Left forelimb (tissue), 1 donor: ENCODE measurements around the gene C10orf95.
"Not testable (repeated sequence)": the region's sequence is repeated elsewhere in the genome, so short reads cannot be mapped to it uniquely, and the experiment has no call there.

Source experiments
- DNase-seq: peaks from one replicate; pipeline ENCODE4 v3.0.0-alpha.2; 2018; ENCODE audit warnings: low spot score

Gene C10orf95, protein sequence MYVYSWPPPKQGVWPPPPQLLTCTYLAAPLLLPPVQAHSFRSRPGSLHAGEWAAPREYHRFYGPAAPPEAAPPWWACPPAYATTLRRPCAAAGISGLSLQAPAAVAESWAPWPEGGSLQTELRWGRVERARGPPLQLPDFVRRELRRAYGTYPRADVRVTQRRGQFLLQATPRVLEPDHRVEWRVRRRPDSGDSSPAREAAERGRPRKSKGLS

DNA sequence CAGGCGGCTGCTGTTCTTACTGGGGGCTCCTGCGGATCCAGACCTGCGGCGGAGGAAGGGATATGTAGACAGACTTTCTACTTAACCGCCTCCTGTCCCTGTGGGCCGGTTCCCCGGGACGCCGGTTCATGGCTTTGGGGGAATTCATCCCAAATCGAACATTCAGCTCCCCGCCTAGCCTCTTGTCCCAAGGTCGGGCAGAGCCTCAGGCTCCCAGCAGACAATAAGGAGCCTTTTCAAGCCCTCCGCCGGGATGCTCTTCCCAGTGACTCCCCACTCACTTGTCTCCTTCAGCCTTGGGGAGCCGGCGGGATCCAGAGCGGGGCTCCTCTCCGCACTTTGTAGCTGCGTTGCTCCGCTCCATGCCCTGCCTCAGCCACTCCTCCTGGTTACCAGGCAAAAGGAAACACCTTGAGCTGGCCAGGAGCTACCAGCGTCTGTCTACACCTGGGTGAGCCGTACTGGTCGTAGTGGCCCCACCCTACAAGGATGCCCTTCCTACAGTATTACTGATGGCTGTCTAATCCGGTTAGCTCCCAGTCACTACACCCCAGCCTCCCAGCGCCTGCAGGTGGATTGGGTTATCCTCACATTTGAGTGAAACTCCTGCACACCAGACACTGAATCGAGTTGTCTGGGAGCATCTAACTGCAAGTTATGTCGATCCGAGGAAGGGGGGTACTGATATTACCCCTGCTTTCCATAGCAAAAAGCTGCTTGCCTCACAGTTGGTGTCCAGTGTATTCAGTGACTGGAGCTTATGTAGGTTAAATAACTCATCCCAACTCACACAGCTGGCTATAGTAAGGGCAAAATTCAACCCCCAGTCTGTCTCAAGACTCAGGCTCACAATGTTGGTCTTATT, at the start of gene C10orf95:
C10orf95 (minus strand) TSS at position 439 of the 865 bp plus-strand sequence. CDS start 450 bp downstream, outside the sequence.
- DNase-seq, result no peak

DNA sequence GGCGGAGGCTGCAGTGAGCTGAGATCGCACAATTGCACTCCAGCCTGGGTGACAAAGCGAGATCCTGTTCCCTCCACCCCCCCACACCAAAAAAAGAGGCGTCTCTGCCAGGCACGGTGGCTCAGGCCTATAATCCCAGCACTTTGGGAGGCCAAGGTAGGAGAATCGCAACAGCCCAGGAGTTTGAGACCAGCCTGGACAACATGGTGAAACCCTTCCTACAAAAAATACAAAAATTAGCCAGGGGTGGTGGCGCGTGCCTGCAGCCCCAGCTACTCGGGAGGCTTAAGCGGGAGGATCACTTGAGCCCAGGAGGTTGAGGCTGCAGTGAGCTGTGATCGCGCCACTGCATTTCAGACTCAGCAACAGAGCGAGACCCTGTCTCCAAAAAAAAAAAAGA, 49.3 kb upstream of the C10orf95 start:
- not testable (repeated sequence) for DNase-seq

DNA sequence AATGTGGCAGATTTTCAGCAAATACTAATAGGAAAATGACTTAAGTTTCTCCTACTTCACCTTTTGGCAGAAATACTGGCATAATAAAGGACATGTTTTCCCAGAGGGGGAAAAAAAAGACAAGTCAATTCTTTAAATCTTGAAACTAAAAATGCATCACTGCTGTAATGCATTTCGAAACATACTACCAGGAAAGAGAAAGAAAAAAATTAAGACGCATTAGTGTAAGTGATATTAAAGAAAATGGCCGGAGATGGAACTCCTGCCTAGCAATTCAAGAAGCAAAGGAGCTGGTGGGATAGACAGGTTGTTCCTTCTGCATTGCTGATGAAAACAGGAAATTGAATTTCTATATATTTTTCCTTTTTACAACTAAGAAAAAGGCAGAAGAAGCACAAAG, 48.0 kb upstream of the C10orf95 start:
- DNase-seq, result no peak

DNA sequence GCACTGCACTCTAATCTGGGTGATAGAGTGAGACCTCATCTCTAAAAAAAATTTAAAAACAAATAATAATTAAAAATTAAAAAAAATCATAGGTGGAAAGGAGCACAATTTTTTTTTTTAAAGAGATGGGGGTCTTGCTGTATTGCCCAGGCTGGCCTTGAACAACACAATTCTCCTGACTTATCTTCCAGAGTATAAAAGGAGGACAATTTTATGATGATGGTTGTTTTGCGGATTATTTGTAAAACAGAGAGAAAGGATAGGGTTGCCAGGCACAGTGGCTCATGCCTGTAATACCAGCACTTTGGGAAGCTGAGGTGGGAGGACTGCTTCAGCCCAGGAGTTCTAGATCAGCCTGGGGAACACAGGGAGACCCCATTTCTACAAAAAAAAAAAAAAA, 46.2 kb upstream of the C10orf95 start:
- DNase-seq, result no peak

DNA sequence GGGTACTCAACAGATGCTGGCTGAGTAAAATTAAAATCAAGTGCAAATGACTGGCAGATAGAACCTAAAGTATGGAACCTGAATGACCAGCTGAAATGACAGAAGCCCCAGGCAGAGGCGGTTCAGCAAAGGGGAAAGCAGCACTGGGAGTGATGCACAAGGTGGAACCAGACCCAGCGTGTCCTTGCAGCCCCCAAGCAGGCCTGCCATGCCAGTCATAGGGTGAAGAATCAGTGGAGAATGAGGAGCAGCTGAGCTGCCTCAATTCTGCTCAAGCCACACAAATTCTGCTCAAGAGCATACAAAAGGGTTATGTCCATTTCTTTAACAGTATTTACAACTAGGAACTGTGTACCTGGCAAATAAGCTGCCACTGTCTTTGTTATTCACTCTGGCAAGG, 42.4 kb upstream of the C10orf95 start:
- DNase-seq, result no peak

DNA sequence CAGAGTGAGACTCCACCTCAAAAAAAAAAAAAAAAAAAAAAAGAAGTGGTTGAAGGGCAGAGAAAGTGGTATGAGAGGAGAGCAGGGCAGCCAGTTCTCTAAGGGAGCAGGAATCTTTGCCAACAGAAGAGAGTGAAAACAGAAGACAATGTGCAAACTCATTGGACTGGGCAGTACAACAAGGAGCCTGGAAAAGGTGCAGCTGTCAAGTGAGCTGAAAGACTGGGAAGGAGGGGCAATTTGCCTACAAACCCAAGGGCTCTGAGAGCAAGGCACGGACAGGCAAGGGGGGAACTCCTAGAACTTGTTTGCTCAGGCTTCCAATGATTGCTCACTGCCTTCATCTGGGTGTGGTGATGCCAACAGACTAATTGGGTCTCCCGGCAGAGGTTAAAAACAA, 41.6 kb upstream of the C10orf95 start:
- DNase-seq, result no peak

DNA sequence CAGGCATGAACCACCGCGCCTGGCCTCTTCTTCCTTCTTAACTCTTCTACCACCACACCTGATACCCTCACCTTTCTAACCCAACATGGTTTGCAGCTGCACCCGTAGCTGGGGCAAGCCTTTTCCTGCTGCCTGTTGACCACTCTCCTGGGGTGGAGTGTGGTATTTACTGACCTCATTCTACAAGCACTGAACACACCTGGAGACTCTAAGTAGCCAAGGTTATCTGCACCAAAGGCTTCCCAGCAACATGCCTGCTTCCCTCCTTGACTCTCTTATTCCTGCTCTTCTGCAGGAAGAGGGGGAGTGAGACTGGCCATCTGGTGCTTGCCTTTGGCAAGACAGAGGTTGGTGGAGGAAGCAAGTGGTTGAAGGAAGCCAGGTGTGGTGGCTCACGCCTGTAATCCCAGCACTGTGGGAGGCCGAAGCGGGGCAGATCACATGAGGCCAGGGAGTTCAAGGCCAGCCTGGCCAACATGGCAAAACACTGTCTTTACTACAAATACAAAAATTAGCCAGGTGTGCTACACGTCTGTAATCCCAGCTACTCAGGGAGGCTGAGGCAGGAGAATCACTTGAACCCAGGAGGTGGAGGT, 41.1 kb upstream of the C10orf95 start:
- DNase-seq, result no peak

DNA sequence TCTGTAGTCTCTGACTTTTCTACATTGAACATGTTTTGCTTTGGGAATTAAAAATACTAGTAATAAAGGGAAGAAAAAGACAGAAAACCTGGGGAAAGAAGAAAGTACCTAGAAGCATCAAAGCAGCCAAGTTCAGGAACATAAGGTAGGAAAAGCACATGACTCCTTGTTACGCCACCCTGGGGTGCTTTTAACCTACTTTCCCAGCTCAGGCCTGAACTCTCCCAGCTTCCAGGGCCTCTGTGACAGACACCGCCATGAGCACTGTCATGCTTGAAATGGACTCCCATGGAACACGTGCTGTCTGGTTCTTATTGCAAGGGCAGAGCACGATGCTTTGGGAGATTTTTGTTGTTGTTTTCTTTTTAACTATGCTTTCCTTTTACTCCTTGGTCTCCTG, 39.8 kb upstream of the C10orf95 start:
- no peak for DNase-seq

DNA sequence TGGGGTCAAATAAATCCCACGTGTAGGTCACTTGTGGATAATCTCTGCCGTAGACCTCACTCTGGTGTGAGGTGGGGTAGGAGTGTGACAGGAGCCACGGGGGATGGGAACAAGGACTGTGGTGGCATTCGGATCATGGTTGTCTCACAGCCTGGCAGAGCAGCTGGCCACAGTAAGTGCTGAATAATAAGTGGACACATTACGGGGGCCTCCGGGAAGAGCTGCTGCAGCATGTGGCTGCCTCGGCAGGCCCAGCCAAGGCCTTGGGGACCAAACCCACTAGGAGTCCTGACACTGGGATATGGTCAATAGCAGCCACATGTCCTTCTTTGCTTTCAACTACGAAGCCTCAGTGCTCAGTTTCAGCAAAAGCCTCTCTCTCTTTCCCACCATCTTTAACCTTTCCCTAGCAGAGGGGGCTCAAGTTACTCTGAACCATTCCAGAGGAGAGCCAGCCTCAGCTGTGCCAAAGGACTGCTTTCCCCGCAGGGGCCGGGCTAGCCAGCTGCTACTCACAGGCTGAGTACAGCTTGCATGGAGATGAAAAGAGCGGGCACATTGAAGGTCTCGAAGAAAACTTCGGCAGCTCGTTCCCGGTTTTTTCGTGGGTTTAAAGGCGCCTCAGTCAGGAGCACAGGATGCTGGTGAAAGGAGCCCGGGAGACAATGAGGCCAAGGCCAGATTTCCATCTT, 33.9 kb upstream of the C10orf95 start:
- DNase-seq, result no peak

DNA sequence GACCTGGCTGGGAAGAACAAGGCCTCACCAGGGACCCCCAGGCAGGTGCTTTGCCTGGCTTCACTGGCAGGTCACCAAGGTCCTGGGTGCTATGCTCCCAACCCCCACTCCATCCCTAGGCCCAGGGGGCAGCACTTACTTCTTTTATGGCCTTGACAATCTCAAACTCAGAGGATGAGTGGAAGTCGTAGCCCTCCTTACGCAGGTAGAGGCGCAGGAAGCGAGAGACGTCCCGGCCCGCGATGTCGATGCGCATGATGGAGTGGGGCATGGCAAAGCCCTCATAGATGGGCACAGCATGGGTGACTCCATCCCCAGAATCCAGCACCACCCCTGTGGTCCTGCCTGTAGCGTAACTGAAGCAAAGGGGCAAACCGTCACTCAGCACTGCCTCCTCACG, 32.7 kb upstream of the C10orf95 start:
- DNase-seq, result no peak

DNA sequence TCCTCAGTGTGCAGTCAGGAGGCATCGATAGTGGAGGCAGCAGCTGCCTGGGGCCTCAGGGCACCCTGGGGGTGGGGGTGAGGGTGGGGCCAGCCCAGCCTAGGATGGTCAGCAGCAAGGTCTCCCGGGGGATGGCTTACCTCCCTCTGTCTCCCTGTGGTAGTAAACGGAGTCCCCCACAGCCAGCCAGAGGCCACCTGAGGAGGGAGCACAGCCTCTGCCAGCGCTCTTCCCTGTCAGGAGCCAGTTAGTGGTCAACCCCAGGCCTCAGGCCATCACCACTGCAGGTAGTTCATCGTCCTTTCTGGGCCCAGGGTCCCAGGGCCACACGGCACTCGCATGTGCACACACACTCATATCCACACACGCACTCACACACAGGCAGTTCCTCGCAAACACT, 29.1 kb upstream of the C10orf95 start:
- DNase-seq, result no peak

DNA sequence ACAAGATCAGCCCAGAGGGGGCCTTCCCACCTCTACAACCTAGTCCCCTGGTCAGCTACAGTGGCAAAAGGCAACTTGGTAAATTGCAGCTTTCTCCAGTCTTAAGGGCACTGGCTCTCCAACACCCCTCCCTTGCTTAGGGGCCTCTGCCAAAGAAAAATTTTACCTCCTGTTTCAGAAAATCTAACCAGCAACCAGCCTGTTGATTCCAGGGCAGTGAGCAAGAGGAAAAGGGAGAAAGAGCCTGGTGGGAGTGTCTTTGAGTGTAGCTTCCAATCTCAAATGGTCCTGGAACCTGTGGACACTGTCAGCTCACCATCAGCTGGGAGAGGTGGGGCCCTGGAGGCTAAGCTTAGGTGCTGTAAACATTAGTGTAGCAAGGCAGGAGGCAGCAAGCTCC, 28.3 kb upstream of the C10orf95 start:
- DNase-seq, result no peak

DNA sequence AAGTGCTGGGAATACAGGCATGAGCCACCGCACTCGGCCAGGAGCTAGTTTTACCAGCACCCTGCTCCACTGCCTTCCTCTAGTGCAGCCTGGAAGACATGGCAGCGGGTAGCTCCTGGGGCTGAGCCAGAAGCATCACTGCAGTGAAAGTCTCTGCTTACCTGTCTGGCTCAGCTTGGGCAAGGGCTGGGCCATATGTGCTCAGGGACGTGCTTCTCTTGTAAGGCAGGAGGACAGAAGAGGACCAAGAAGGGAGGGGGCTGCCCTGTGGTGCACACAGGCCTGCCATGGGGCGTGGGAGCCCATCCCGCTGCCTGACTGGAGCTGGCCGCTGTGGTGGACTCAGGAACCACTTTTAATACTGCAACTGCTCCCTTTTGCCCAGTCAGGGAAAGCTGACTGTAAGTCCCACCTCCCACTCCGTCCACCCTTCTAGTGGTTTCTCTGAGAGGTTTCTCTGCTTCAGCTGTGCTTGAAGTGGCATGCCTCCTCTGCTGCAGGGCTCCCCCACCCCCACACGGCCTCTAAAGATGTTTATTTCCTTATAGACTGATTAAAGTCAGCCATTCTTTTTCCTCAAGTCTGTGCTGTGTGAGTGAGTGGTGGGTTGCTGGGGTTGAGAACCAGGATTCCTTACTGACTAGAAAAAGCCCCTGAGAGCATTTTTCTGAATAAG, 25.3 kb upstream of the C10orf95 start:
- DNase-seq, result no peak

DNA sequence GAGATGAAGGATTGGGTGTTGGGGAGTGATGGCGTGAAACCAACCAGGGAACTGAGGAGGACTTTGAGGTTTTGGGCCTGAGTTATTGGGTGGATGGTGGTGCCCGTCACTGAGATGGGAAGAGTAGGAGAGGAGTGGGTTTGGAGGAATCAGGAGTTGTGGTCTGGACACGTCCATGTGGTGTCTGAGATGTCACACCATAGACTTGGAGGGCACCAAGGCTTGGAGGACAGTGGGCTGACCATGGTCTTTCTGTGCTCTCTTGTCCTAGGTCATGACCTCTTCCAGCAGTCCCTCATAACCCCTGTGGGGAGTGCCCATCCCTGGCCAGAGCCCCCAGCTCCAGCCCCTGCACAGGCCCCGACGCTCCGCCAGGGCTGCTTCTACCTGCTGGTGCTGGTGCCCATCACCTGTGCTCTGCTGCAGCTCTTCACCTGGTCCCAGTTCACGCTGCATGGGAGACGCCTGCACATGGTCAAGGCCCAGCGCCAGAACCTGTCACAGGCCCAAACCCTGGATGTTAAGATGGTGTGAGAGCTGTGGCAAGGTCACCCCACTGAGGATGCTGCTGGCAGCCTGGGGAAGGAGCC, 24.2 kb upstream of the C10orf95 start:
- DNase-seq, result no peak

DNA sequence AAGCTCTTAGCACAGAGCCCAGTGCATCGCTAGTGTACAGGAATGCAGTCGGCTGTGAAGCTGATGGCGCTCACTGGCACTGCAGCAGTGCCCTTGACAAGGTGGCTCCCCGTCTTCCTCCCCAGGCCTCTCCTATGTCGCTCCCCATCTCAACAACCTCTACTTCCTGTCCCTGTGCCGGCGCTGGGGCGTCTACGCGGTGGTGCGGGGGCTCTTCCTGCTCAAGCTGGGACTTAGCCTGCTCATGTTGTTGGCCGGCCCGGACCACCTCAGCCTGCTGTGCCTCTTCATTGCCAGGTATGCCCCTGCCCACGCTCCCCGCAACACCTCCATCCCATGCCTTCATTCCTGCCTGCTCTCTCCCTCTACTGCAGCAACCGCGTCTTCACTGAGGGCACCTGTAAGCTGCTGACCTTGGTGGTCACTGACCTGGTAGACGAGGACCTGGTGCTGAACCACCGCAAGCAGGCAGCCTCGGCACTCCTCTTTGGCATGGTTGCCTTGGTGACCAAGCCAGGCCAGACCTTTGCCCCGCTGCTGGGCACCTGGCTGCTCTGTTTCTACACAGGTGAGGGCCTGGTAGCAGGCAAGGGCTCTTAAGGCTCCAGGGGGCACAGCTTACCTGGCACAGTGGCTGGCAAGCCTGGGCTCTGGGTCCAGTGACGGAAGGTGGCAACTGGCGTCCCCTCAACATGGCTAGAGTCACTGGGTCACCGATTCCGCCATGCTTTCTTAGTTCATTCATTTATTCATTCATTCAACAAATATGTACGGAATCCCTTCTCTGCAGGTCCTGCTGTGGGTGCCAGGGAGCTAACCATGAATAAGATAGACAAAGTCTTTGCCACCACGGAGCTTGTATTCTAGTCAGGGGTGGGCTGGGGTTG, 22.3 kb upstream of the C10orf95 start:
- DNase-seq, result no peak

DNA sequence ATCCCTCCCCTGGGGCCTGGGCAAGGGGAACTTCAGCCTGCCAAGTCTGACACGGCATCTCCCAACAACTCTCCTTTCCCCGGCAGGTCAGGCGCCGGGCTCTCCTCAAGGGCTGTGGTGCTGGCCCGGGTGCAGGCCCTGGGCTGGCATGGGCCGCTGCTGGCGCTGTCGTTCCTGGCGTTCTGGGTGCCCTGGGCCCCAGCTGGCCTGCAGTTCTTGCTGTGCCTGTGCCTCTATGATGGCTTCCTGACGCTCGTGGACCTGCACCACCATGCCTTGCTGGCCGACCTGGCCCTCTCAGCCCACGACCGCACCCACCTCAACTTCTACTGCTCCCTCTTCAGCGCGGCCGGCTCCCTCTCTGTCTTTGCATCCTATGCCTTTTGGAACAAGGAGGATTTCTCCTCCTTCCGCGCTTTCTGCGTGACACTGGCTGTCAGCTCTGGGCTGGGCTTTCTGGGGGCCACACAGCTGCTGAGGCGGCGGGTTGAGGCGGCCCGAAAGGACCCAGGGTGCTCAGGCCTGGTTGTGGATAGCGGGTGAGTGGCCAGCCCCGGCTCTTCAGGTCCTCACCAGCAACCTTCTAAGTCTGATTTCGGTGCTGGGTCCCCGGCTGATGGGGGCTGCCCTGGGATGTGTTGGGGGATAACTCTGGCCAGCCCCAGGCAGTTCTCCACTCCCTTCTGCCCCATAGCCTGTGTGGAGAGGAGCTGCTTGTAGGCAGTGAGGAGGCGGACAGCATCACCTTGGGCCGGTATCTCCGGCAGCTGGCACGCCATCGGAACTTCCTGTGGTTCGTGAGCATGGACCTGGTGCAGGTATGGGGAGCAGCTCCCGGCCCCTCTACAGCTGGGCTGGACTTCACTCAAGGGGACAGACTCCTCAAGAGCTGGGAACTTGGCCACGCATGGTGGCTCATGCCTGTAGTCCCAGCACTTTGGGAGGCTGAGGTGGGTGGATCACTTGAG, 19.5 kb upstream of the C10orf95 start:
- no peak for DNase-seq

DNA sequence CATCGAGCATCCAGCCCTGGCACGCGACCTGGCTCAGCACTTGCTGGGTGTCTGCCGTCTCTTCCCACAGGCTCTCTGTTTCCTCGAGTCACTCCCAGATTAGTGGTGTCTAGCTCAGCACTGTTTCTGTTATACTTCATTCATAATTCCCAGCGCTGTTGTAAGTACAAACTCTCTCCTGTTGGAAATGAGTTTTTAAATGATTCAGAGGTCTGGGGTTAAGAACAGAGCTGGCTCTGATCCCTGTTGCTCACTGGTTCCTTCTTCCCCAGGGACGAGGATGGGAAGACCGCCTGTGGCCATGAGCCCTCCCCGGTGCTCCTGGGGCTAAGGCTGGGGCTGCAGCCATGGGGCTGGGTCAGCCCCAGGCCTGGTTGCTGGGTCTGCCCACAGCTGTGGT, 17.3 kb upstream of the C10orf95 start:
- no peak for DNase-seq

DNA sequence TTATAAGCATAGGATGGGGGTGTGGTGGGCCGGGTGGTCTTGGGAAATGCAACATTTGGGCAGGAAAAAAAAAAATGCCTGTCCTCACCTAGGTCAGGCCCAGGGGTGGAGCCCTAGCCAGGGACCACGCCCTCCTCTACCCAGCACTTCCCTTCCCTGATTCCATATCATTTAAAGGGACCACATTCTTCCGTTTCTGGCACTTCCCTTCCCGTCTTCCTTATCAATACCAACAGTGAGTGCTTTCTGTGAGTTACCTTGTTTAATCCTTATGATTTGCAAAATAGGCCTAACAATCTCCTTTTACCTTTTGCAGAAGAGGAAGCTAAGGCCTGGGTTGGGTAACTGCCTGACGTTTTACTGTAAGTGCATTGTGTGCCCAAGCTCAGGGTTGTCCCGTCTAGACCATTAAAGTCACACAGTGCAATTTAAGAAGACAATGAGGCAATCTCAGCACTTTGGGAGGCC, 16.7 kb upstream of the C10orf95 start:
- DNase-seq, result no peak

DNA sequence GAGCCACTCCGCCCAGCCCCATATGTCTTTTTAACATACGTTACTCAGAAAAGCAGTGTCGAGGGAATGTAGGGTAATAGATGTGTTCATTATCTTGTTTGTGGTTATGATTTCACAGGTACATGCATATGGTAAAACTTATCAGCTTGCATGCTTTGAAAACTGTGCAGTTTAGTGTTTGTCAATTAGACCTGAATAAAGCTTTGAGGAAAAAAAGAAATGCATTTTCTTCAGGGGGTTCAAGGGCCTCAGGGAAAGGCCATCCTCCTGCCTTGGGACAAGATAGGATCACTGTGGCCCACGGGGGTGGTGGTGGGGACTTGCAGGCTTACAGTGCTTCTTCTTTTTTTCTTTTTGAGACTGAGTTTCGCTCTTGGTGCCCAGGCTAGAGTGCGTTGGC, 16.0 kb upstream of the C10orf95 start:
- DNase-seq, result no peak
